DMS79 treated with DMSO at 0.1 percent for 48 hours (cell line): ENCODE data around the gene LMO1.

Source experiments
- DNase-seq: peaks from one replicate; lab custom pipeline; 2025; lab: John Stamatoyannopoulos, UW

Gene LMO1

DNA sequence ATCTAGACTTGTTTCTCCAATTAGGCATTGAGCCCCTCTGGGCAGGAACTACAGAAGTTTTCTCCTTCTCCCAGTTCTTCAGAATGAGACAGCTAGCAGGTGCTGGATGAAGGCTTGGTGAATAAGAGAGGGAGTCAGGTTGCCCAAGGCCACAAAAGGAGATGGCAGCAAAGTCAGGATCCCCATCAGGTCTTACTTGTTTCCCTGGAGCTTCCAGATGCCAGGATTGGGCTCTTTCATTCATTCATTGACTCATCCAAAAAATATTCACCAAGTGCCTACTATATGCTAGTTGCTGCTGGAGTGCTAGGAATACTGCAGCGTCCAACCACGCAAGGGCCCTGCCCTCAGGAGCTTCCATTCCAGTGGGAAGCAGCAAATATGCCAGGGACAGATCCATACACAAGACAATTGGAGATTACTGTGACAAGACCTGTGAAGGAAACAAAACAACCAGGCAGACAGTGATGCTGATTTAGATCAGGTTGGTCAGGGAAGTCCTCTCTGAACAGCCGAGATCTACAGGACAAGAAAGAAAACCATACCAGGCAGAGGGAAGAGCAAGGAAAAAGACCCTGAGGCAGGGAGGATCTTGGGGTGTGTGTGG, 24.6 kb upstream of the LMO1 start:
- DNase-seq = no peak

DNA sequence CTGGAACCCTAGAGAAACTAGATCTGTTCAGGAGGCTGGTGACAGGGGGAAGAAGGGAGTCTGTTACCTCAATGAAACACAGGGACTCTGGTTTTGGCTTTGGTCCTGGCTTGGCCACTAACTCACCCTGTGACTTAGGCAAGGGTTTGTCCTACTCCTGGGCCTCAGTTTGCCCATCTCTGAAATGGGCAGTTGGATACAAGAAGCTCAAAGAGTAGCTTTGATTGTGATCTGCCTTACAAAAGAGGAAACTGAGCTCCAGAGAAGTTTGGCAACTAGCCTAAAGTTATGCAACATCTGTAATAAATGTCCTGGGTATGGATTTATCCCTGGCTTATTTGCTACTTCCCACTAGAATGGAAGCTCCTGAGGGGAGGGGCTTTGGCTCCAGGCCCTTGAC, 24.0 kb upstream of the LMO1 start:
- DNase-seq = no peak

DNA sequence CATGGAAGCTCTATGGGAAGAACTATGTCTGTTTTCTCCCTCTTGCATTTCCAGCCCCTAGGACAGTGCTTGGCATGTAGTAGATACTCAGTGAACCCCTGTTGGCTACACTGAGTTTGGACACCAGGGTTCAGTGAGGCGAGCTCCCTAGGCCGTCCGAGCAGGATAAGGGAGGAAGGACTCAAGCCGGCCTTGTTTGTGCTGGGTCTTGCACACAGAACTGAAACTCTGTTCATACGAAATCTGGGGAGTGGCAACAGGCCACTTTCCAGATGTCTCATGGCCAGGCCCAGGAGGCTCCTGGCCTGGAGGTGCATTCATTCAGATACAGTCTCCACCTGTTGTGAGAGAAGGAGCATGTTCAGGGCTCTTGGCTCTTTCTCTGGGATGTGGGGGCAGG, 23.6 kb upstream of the LMO1 start:
- no peak for DNase-seq

DNA sequence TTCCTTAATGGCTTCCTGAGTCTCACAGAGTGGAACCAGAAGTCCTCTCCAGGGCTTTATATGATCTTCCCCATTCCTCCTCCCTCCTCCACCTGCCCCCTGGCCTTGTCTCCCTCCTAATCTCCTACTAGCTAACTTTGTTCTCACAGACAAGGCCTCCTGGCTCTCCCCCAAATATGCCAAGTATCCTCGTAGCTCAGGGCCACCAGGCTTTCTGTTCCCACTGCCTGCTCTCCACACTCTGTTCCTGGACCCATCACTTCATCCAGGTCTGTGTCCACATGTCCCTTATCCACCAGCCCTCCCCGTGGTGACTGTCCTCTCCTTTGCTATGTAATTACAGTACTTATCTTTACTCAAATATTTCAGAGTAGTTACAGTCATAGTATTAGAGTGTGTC, 23.2 kb upstream of the LMO1 start:
- no peak for DNase-seq

DNA sequence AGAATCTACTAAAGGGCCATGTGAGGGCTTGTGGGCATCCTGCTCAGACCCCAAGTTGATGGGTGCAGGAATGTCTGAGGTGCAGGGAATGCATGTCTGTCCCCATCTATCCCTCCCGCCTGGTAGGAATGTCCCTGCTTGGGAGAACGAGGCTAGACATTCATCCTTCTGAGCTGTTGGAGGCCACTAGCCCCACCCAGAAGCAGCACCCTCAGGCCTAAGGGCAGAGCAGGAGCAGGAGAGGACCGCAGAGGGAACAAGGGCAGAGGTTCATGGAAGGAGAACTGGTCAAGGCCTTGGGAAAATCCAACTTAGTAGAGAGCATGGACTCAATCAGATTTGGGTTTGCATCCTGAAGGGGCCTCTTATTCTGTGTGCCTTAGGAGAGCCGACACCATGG, 22.1 kb upstream of the LMO1 start:
- DNase-seq = no peak

DNA sequence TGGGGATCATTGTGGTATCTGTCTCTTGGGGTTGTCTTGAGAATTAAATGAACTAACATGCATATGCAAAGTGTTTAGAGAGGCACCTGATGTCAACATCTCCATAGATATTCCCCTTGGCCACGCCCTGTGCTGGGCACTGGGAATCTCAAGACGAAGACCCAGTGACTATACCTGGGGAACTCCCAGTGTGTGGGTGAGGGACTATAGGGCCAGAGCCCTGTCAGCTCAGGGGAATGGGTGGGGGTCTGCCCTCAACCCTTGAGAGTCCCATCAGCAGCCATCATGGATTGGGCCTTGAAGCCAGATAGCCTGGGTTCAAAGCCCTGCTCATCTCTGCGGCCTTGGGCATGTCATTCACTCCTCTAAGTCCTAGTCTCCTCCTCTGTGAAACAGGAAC, 21.6 kb upstream of the LMO1 start:
- DNase-seq = no peak

DNA sequence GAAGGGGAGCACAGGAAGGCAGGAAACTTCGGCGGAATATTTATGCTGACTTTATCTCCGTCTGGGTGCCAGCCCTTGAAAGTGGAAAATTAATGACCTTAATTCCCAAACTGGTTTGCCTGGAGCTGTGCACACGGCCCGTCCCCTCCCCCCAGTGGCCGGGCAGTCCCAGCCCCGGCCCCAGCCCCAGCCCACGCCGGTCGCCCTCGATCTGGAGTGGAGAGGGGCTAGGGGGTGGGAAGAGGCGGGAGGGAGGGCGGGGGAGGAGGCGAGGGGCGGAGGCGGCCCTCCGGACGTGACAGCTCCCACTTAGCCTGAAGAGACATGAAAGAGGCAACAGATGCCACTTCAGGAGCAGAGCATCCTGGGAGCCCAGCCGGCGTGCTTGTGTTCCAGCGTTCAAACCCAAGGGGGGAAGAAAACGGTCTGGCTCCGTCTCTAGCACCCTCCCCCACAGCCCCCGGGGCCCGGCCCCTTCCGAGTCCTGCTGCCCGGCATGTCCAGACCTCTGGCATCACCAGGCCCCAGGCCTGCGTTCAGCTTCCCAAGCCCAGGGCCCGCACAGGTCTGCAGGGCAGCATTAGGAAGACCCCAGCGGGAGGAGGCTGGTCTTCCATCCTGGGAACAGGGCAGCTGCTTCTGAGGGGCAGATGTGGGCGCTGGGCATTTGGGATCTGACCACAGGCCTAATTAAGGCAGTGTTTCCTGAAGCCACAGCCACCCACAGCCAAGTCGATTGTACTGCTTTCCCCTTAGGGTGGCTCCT, 20.0 kb upstream of the LMO1 start:
- DNase-seq = peak; percentile 81

DNA sequence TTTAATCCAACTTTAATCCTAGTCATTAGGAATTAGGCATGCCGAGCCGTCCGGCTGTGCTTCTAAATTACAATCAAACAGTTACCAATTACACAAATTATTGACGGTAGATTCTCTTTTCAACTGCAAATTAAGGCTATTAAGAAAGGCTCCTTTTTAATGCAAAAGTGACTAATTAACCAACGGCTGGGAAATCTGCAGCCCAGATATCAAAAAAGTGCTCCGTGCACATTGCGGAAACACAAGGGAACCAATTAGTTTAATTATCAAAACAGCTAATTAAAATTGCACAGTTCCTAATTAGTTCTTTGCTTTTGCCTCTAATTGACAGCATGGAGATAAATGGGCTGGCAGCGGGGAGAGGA, 19.4 kb upstream of the LMO1 start:
- no peak for DNase-seq

DNA sequence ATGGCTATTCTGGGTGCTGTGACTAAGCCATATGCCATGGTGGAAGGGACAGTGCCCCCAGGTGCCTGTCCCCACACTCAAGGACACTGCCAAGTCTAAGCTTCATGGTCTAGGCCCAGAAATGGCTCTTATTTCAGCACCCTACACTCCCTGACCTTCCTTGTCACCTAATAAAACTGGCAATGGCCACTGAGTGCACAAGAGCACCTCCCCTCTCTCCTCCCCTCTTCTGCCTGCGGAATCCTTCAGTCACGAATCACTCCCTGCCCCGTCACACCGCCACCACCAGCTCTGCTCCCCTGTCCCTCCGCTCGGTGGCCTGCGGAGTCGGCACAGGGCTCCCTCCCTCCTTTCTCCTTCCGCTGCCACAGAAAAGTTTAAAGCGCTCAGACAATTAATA, 19.0 kb upstream of the LMO1 start:
- DNase-seq = no peak

DNA sequence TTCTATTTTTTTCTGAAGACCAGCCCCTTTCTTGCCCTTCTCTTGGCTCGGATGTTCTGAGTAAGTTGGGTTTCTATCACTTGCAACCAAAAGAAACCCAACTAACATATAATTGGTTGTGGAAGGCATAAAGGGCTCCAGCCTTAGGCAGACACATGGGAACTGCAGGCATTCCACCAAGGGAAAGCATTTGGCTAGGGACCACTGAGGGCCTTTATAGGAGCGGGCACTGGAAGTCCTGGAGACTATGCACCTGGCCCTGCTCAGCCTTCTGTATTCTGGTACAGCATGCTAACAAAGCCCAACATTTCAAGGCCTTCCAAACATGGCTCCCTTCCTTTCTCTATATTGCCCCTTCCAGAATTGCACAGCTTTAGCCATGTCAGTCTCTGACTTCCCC, 17.6 kb upstream of the LMO1 start:
- DNase-seq = no peak

DNA sequence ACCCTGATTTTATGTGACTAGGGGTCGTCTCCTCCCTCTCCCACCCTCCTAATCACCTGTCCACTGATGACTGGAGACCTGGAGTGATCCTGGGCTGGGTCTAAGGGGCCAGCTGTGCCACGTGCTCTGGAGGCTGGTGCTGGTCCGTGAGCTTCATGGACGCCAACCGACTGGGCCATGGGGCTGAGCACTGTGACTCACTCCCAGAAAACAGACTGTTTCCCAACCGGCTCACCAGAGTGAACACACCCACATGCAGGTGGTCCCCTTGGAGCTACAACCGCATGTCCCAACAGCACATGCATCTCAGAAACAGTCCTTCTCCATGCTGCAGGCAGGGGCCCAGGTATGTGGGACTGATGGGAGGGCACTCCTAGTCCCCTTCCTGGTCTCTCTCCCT, 14.0 kb upstream of the LMO1 start:
- no peak for DNase-seq

DNA sequence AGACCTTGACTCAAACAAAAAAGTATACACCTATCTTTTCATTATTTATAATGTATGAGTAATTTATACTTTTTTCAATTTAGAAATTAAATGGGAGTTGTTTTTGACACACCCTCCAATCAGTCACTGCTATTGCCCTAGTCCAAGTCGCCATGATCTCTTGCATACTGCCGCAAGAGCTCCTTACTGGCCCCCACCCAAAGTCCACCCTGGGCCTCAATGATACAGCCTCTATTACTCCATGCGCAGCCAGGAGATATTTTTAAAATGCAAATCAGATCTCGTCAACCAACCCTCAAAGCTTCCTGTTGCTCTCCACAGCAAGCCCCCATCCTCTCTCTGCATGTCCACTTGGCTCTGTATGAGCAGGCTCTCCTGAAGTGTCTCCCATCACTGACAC, 12.8 kb upstream of the LMO1 start:
- no peak for DNase-seq

DNA sequence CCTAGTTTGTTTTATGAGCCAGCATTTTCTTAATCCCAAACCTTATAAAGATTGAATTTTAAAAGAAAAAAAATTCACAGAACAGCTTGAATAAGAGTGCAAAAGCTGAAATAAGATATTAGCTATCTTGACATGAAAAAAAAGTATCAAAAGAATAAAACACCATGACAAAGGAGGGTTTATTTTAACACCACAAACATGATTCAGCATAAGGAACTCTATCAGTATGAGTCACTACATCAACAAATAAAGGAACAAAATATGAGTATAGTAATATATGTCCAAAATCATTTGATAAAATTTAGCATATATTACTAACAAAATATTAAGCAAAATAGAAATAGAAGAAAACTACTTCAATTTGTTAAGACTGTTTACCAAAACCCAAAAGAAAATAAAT, 9.6 kb upstream of the LMO1 start:
- DNase-seq = no peak

DNA sequence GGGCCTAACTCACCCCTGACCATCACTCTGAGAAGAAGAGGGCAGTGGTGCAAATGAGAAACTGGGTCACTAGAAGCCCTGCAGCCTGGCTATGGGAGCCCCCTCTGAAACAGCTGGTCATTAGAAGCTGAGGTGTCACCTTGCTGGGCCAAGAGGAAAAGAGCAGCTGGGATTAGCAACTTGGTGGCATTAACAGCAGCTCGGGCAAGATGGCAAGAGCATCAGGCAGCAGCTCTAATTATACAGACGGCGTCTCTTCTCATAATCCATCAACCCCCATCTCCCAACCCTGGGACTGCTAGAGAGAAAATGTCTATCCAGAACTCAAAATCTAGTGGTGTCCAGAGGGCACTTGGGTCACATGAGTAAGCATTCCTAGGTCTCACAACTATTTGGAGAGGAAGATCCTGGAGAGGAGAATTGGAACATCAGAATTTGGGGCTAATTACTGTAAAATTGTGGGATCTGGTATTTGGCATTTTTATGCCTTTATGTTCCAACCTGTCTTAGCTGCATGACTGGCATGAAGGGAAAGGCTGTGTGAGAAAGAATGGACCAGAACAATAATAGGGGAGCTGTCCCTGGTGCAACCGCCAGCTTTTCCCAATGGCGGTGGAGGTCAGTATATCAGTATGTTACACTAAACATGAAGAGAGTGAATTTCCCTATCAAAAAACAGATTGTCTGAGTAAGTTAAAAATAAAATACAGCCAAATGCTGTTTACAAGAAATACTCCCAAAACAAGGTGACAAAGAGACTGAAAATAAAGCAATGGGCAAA, 7.6 kb upstream of the LMO1 start:
- no peak for DNase-seq

DNA sequence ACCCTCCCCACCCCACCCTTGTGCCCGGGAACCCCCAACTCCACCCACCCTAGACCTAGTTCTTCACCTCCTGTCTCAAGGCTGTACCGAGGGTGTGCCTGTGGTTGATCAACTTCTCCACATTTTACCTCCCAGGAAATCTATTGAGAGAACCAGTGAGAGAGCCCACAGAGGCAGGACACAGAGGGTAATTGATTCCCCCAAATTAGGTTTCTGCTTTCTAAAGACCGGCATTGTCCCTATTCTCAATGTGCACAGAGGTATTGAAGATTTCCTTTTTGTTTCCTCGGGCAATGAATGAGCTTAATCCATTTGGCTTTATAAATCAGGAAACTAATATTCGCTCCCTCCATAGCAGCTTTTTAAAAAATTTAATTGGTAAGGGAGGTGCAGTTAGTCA, 6.0 kb upstream of the LMO1 start:
- no peak for DNase-seq

DNA sequence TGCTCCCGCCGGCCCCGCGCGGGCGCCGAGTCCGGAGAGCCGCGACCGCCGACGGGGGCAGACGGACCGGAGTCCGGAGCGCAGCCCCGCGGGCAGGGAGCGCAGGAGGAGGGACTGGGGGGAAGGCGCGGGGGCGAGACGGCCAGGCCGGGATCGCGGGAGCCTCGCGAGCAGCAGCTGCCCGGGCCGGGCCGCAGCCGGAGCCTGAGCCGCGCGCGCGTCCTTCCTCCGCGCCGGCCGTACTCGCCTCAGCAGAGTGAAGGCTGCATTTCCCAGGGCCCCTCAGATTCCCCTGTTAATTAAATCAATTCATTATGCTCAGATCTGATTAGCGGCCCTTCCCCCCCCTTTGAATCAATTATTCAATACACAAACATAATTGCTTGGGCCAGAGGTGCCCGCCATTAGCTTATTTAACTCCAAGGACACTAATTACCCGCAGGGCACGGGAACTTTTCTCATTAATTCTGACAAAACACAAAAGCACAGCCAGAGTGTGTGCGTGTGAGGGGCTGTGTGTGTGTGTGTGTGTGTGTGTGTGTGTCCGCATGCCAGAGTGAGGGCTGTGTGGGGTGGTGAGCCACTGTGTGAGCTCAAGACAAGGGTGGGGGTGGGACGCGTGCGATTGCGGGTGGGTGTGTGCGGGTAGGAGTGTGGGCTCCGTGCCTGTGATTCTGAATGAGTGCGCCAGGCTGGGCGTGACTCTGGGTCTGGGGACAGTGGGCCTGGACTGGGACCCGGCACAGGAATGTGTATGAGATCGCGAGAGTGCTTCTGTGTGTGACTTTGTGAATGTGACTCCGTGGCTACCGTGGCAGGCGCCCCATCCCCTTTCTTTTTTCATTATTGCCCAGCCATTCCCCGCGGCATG, 5.1 kb upstream of the LMO1 start:
- DNase-seq = peak; percentile 14

DNA sequence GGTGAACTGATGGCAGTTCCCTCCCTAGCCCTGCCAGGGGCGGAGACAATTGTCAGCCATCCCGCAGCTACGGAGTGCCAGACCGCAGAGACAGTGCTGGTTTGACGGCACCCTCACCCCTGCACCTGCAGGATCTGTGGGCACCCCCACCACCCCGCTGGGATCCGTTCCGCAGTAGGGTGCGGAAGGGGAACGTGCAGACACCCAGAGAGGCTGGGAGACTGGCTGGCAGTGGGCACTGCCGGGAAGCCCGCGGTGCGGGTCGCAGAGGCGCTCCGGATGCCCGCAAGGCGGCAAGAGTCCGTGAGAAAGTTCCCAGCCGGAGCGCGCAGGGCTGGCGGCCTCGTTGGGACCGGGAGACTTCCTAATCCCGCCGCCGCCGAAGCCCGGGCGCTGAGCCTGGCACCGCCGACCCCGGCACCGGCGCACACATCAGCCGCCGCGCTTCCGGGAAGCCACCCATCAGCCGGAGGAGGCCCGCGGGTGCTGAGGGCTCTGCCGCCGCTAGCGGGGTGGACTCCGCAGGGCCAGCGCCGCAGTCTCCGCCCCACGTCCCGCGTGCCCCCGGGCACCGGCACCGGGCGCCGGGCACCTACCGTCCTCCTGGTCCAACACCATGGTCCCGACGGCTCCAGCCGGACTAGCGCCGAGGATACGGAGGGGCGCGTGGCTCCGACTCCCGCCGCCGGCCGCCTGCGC, 4.3 kb upstream of the LMO1 start:
- DNase-seq = no peak

DNA sequence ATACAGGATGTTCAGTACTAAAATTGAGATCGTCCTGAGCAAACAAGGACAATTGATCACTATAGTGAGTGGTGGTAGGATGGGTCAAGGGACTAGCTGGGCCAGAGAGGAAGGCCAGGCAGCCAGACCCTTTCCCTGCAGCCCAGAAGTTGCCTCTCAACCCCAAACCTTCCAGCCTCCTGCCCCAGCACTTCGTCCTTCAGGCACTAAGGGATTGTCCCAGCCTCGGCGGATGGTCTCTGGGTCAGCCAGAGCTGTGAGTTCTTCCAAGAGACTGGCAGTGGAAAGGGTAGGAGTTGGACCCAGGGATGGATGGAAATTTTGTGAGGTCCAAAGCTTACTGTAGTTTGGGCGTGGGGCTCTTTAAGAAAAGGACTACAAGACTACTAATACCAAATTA, 3.6 kb upstream of the LMO1 start:
- no peak for DNase-seq

DNA sequence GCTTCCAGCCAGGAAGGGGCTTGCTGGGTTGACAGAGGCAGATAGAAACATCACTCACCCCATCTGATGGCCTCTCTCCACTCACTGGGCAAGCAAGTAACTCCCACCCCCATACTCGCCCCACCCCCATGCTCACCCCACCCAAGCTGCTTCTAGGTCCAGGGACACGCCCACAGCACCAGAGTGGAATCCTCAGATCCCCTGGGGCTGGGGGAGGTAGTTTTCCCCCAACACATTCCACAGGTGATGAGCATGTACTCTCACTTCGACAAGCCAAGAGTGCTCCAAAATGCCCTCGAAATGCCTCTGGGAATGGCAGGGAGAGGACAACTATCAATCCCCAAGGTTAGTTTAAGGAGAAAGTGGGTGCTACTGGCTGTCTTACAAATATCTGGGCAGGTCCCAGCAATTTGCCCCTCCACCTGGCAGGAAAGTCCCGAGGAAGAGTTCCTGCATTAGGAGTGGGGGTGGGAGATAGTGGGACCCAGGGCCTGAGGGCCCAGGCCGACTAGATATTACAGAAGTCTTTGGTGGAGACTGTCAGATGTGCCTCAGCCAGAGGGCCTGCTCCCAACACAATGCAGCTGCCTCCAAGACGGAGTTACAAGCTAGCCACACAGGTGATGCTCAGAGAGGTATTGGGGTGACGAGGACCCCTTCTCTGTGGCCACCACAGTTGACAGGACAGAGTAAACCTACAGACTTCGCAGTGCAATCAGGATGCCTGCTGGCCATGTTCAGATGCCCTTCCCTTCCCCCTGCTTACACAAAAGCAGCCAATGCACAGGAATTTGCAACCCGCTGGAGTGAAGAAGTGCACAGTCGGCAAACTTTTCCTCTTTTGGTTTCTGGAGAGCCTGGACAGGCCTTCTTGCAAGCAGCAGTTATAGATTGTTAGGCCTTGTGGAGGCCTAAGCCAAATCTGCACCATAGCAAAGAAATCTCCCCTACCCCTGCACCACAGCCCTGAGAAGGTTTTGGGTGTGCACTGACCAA, 2.9 kb upstream of the LMO1 start:
- DNase-seq = no peak

DNA sequence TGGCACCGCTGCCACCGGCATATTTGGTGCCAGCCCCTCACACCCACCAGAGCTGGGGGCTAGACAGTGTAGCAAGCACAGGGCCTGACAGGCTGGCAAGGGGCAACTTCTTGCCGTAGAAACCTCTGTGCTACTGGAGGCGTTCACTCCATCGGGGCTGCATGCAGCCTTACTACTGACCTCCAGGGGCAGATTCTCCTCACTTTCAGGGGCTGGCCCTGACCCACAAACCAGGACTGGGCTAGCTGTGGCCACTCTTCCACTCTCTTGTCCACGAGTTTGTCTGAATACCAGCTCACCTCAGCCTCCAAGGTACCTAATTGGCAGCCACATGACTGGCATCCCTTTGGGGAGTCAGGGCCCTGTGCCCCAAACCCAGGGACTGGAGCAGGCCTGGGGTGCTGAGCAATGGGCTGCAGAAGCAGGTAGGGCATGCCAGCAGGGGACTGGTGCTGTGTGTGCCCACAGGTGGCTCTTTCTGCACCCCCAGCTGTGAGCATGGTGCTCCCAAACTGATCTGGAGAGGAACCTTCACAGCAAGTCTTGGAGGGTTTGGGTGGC, 2.1 kb upstream of the LMO1 start:
- DNase-seq = no peak
